GM12878 (cell line): ENCODE measurements around the gene GRK6. TPM values are rescaled to one million over a fixed set of nuclear protein-coding genes. Genes with fewer than 3 reads are reported as not detected.

Experiments
- IRF3 ChIP-seq: fragments of 450-650 bp; IDR thresholded peaks from 2 replicates; pipeline ENCODE4 v1.6.1; 2014; ENCODE audit warnings: mild to moderate bottlenecking
- MXI1 ChIP-seq: fragments of 150-350 bp; IDR thresholded peaks from 2 replicates; pipeline ENCODE4 v1.6.1; 2011; ENCODE audit warnings: low read depth, mild to moderate bottlenecking, inconsistent platforms, low read length, improper control_type of control experiment
- NR2C1 ChIP-seq: fragments of 450-650 bp; IDR thresholded peaks from 2 replicates; pipeline ENCODE4 v1.6.1; 2017; ENCODE audit warnings: antibody characterized with exemption, mild to moderate bottlenecking, moderate library complexity
- PRDM15 ChIP-seq: fragments of 450-650 bp; formaldehyde crosslinking; IDR thresholded peaks from 2 replicates; pipeline ENCODE4 v1.4.0; 2020; ENCODE audit warnings: mild to moderate bottlenecking, moderate library complexity
- RAD21 ChIP-seq: IDR thresholded peaks from 2 replicates; pipeline ENCODE4 v1.6.1; 2011; ENCODE audit warnings: mild to moderate bottlenecking, low read depth, low read length, moderate library complexity; ENCODE audit not compliant: insufficient read depth
- SKIL ChIP-seq: fragments of 450-650 bp; IDR thresholded peaks from 2 replicates; pipeline ENCODE4 v1.6.1; 2017; ENCODE audit warnings: mild to moderate bottlenecking, low read depth, inconsistent platforms; ENCODE audit not compliant: poor library complexity, severe bottlenecking
- SREBF1 ChIP-seq: IDR thresholded peaks from 2 replicates; pipeline ENCODE4 v1.6.1; 2012; ENCODE audit warnings: mild to moderate bottlenecking, low read length
- polyA plus RNA-seq, 11 experiments: library from polyadenylated mRNA; depleted of rRNA in 4 of 11; unstranded in 6 of 11; stranded (reverse) in 5 of 11; fragments of >200 nt; fragmentation: Nextera tagmentation in 4 of 11; fragmentation: Illumina TruSeq in 1 of 11; extraction: Ambion mirVana in 4 of 11; extraction: Trizol in 1 of 11; gene quantifications; 1 replicate in 1 of 11; 2 replicates in 10 of 11; pipeline versions ENCODE4 v1.2.1 to v1.2.3, GENCODE V29; 2011 to 2016; ENCODE audit warnings: inconsistent platforms in 2 of 11, missing spikeins in 2 of 11, low read depth in 1 of 11
- total RNA-seq, 4 experiments: library from RNA; depleted of rRNA in 3 of 4; stranded (reverse); fragments of >200 nt in 3 of 4; fragmentation: Illumina TruSeq in 1 of 4; extraction: Trizol in 1 of 4; gene quantifications; 2 replicates each; pipeline versions ENCODE4 v1.2.1 to v1.2.3, GENCODE V29; 2013 to 2021

Gene GRK6
- total and polyA plus RNA-seq, 10 of the 15 experiments (the other 5 are each of a cell fraction or from before 2014, with no cell fraction given): 0.79 to 124 (median 41.6) TPM

- TF ChIP-seq IRF3: no peak
- no peak for TF ChIP-seq PRDM15 (CRISPR knock-in tag)
- no peak for TF ChIP-seq NR2C1
- no peak for TF ChIP-seq SREBF1
- TF ChIP-seq SKIL: no peak
- TF ChIP-seq RAD21: no peak
- no peak for TF ChIP-seq MXI1
- TF ChIP-seq, all 136 proteins: peak for 0
Measured at GRCh38 chr5:177475563-177476427, 49.3 kb downstream of the GRK6 start (continued).
